HepG2 (cell line): Measurements from ENCODE around the gene PSD4. TPM values are rescaled to one million over a fixed set of nuclear protein-coding genes. Genes with fewer than 3 reads are reported as not detected.
A peak's percentile ranks its signal among the peaks of the same experiment; 100 is the strongest.

Experiments used
- ATRX ChIP-seq: sonication (generic); formaldehyde crosslinking; IDR thresholded peaks from 2 replicates; pipeline ENCODE4 v1.4.0; 2020; ENCODE audit warnings: missing genetic modification reagents, borderline replicate concordance
- CAMTA2 ChIP-seq: sonication (generic); formaldehyde crosslinking; IDR thresholded peaks from 2 replicates; pipeline ENCODE4 v1.4.0; 2020; ENCODE audit warnings: mild to moderate bottlenecking, missing genetic modification reagents, borderline replicate concordance
- CCDC6 ChIP-seq: sonication (generic); formaldehyde crosslinking; IDR thresholded peaks from 2 replicates; pipeline ENCODE4 v1.8.1; 2022; ENCODE audit warnings: mild to moderate bottlenecking, missing genetic modification reagents, moderate library complexity
- JARID2 ChIP-seq: sonication (generic); formaldehyde crosslinking; IDR thresholded peaks from 2 replicates; pipeline ENCODE4 v1.8.1; 2023; ENCODE audit warnings: missing genetic modification reagents, inconsistent platforms; ENCODE audit not compliant: insufficient replicate concordance
- PRMT3 ChIP-seq: sonication (generic); formaldehyde crosslinking; IDR thresholded peaks from 2 replicates; pipeline ENCODE4 v1.8.1; 2022; ENCODE audit warnings: low read depth, mild to moderate bottlenecking, moderate library complexity, missing genetic modification reagents, borderline replicate concordance
- RBAK ChIP-seq: sonication (generic); formaldehyde crosslinking; IDR thresholded peaks from 2 replicates; pipeline ENCODE4 v1.5.1; 2020; ENCODE audit warnings: mild to moderate bottlenecking, missing genetic modification reagents
- RXRA ChIP-seq: sonication (generic); formaldehyde crosslinking; IDR thresholded peaks from 2 replicates; pipeline ENCODE4 v1.5.1; 2020; ENCODE audit warnings: missing genetic modification reagents
- TBP ChIP-seq: sonication (generic); formaldehyde crosslinking; IDR thresholded peaks from 2 replicates; pipeline ENCODE4 v1.5.0; 2020; ENCODE audit warnings: missing genetic modification reagents
- TRIM24 ChIP-seq: sonication (generic); formaldehyde crosslinking; IDR thresholded peaks from 2 replicates; pipeline ENCODE4 v1.8.0; 2022; ENCODE audit warnings: mild to moderate bottlenecking, missing genetic modification reagents
- U2AF2 ChIP-seq: fragments of 200-400 bp; formaldehyde crosslinking; IDR thresholded peaks from 2 replicates; pipeline ENCODE4 v1.6.1; 2017; ENCODE audit warnings: low read depth, mild to moderate bottlenecking, low read length
- ZNF136 ChIP-seq: sonication (generic); formaldehyde crosslinking; IDR thresholded peaks from 2 replicates; pipeline ENCODE4 v1.8.1; 2022; ENCODE audit warnings: low read depth, mild to moderate bottlenecking, moderate library complexity, missing genetic modification reagents
- ZNF207 ChIP-seq: fragments of 450-650 bp; IDR thresholded peaks from 2 replicates; pipeline ENCODE4 v1.6.1; 2016; ENCODE audit warnings: antibody characterized with exemption, borderline replicate concordance
- ZNF326 ChIP-seq: sonication (generic); formaldehyde crosslinking; IDR thresholded peaks from 2 replicates; pipeline ENCODE4 v1.4.0; 2020; ENCODE audit warnings: missing genetic modification reagents, borderline replicate concordance
- ZNF709 ChIP-seq: sonication (generic); formaldehyde crosslinking; IDR thresholded peaks from 2 replicates; pipeline ENCODE4 v1.5.0; 2020; ENCODE audit warnings: mild to moderate bottlenecking, missing genetic modification reagents
- ZNF891 ChIP-seq: sonication (generic); formaldehyde crosslinking; IDR thresholded peaks from 2 replicates; pipeline ENCODE4 v1.5.0; 2020; ENCODE audit warnings: mild to moderate bottlenecking, missing genetic modification reagents
- polyA plus RNA-seq, 8 experiments: library from polyadenylated mRNA; depleted of rRNA in 3 of 8; stranded (reverse) in 7 of 8; unstranded in 1 of 8; fragments of >200 nt; fragmentation: Illumina TruSeq in 4 of 8; extraction: Trizol in 4 of 8; gene quantifications; 2 replicates each; pipeline versions ENCODE4 v1.2.1 to v1.2.3, GENCODE V29; 2011 to 2016; ENCODE audit warnings: low read depth in 4 of 8, missing spikeins in 1 of 8, mixed read lengths in 1 of 8; ENCODE audit not compliant: insufficient read depth in 1 of 8
- total RNA-seq, 5 experiments: library from RNA; depleted of rRNA; stranded (reverse); fragments of >200 nt; fragmentation: Illumina TruSeq; extraction: Trizol; gene quantifications; 2 replicates each; pipeline ENCODE4 v1.2.3, GENCODE V29; 2016; ENCODE audit warnings: low read depth in 1 of 5
- TF ChIP-seq, protein P1 (sequence below): sonication (generic); formaldehyde crosslinking; IDR thresholded peaks from 2 replicates; pipeline ENCODE4 v1.4.0; 2020; ENCODE audit warnings: missing genetic modification reagents
- TF ChIP-seq, protein P2 (sequence below): sonication (generic); formaldehyde crosslinking; IDR thresholded peaks from 2 replicates; pipeline ENCODE4 v1.4.0; 2020; ENCODE audit warnings: missing genetic modification reagents
- TF ChIP-seq, protein P3 (sequence below): IDR thresholded peaks from 2 replicates; pipeline ENCODE4 v1.6.1; 2018; ENCODE audit warnings: missing genetic modification reagents, mild to moderate bottlenecking, missing compliant biosample characterization
- TF ChIP-seq, protein P4 (sequence below): sonication (generic); formaldehyde crosslinking; IDR thresholded peaks from 2 replicates; pipeline ENCODE4 v1.4.0; 2020; ENCODE audit warnings: mild to moderate bottlenecking, low read depth, missing genetic modification reagents
- TF ChIP-seq, protein P5 (sequence below): sonication (generic); formaldehyde crosslinking; IDR thresholded peaks from 2 replicates; pipeline ENCODE4 v1.8.1; 2023; ENCODE audit warnings: mild to moderate bottlenecking, inconsistent platforms, moderate library complexity, missing genetic modification reagents, borderline replicate concordance
- TF ChIP-seq, protein P6 (sequence below): sonication (generic); formaldehyde crosslinking; IDR thresholded peaks from 2 replicates; pipeline ENCODE4 v1.9.0; 2021; ENCODE audit warnings: missing genetic modification reagents, borderline replicate concordance

Gene PSD4
- total and polyA plus RNA-seq, 2 of the 13 experiments (the other 11 are each of a cell fraction or from before 2014, with no cell fraction given), result 5.8 to 9.4 TPM

DNA sequence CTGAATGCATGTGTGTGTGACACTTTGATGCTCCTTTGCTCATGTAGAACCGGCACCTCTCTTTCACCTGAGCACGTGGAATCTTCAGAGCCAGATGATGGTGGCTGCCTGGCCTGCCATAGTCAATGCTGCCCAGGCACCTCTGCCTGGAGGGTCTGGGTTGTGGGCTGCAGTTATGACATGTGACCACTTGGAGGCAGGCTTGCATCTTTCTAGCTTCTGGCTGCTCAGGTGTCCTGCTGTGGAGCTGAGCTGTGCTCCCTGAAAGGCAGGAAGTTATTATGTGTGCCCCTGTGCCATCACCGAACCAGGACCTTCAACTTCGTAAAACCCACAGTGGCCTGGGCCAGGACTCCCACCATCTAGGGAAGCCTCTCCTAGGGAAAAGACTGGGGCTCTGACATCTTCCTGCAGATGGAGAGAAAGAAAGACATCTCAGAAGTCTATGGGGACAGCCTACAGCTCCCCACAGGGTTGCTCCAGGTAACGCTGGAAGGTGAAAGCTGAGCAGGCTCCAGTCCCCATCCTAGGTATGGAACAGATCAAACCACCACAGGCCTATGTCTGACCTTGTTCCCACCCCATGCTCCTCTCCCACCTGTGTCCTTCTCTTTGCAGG lies 30.2 kb downstream of the PSD4 start (continued):
- TF ChIP-seq ATRX (CRISPR knock-in tag) (no peak; the same call in 1 of the 2 replicates), ZNF326 (peak; percentile 50; the same call in 1 of the 2 replicates), RXRA (CRISPR knock-in tag) (peak; percentile 72), JARID2 (CRISPR knock-in tag) (no peak), CCDC6 (CRISPR knock-in tag) (no peak), ZNF891 (CRISPR knock-in tag) (no peak), ZNF136 (CRISPR knock-in tag) (no peak), TBP (CRISPR knock-in tag) (no peak), ZNF709 (CRISPR knock-in tag) (no peak), U2AF2 (no peak), ZNF207 (no peak), PRMT3 (CRISPR knock-in tag) (no peak), TRIM24 (no peak), RBAK (CRISPR knock-in tag) (no peak), CAMTA2 (CRISPR knock-in tag) (no peak)
- TF ChIP-seq, protein P1, sequence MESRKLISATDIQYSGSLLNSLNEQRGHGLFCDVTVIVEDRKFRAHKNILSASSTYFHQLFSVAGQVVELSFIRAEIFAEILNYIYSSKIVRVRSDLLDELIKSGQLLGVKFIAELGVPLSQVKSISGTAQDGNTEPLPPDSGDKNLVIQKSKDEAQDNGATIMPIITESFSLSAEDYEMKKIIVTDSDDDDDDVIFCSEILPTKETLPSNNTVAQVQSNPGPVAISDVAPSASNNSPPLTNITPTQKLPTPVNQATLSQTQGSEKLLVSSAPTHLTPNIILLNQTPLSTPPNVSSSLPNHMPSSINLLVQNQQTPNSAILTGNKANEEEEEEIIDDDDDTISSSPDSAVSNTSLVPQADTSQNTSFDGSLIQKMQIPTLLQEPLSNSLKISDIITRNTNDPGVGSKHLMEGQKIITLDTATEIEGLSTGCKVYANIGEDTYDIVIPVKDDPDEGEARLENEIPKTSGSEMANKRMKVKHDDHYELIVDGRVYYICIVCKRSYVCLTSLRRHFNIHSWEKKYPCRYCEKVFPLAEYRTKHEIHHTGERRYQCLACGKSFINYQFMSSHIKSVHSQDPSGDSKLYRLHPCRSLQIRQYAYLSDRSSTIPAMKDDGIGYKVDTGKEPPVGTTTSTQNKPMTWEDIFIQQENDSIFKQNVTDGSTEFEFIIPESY (CRISPR knock-in tag), result peak; percentile 39
- TF ChIP-seq, protein P2, sequence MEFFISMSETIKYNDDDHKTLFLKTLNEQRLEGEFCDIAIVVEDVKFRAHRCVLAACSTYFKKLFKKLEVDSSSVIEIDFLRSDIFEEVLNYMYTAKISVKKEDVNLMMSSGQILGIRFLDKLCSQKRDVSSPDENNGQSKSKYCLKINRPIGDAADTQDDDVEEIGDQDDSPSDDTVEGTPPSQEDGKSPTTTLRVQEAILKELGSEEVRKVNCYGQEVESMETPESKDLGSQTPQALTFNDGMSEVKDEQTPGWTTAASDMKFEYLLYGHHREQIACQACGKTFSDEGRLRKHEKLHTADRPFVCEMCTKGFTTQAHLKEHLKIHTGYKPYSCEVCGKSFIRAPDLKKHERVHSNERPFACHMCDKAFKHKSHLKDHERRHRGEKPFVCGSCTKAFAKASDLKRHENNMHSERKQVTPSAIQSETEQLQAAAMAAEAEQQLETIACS, result no peak
- TF ChIP-seq, protein P3, sequence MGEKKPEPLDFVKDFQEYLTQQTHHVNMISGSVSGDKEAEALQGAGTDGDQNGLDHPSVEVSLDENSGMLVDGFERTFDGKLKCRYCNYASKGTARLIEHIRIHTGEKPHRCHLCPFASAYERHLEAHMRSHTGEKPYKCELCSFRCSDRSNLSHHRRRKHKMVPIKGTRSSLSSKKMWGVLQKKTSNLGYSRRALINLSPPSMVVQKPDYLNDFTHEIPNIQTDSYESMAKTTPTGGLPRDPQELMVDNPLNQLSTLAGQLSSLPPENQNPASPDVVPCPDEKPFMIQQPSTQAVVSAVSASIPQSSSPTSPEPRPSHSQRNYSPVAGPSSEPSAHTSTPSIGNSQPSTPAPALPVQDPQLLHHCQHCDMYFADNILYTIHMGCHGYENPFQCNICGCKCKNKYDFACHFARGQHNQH, result peak; percentile 48; the same call in 1 of the 2 replicates
- TF ChIP-seq, protein P4, sequence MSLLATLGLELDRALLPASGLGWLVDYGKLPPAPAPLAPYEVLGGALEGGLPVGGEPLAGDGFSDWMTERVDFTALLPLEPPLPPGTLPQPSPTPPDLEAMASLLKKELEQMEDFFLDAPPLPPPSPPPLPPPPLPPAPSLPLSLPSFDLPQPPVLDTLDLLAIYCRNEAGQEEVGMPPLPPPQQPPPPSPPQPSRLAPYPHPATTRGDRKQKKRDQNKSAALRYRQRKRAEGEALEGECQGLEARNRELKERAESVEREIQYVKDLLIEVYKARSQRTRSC (CRISPR knock-in tag), result no peak
- TF ChIP-seq, protein P5, sequence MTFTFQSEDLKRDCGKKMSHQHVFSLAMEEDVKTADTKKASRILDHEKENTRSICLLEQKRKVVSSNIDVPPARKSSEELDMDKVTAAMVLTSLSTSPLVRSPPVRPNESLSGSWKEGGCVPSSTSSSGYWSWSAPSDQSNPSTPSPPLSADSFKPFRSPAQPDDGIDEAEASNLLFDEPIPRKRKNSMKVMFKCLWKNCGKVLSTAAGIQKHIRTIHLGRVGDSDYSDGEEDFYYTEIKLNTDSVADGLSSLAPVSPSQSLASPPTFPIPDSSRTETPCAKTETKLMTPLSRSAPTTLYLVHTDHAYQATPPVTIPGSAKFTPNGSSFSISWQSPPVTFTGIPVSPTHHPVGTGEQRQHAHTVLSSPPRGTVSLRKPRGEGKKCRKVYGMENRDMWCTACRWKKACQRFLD (CRISPR knock-in tag), result no peak
- TF ChIP-seq, protein P6, sequence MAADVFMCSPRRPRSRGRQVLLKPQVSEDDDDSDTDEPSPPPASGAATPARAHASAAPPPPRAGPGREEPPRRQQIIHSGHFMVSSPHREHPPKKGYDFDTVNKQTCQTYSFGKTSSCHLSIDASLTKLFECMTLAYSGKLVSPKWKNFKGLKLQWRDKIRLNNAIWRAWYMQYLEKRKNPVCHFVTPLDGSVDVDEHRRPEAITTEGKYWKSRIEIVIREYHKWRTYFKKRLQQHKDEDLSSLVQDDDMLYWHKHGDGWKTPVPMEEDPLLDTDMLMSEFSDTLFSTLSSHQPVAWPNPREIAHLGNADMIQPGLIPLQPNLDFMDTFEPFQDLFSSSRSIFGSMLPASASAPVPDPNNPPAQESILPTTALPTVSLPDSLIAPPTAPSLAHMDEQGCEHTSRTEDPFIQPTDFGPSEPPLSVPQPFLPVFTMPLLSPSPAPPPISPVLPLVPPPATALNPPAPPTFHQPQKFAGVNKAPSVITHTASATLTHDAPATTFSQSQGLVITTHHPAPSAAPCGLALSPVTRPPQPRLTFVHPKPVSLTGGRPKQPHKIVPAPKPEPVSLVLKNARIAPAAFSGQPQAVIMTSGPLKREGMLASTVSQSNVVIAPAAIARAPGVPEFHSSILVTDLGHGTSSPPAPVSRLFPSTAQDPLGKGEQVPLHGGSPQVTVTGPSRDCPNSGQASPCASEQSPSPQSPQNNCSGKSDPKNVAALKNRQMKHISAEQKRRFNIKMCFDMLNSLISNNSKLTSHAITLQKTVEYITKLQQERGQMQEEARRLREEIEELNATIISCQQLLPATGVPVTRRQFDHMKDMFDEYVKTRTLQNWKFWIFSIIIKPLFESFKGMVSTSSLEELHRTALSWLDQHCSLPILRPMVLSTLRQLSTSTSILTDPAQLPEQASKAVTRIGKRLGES (CRISPR knock-in tag), result no peak
